PC-3 (cell line): ENCODE measurements around the gene CAPN6. TPM values are rescaled to one million over a fixed set of nuclear protein-coding genes. Genes with fewer than 3 reads are reported as not detected.

Source experiments
- ATAC-seq: fragments of 200-7000 bp; cut with Tn5 transposase; 2 replicates; pipeline ENCODE4 v1.9.1; 2020; ENCODE audit warnings: mild to moderate bottlenecking, moderate library complexity
- BruUV-seq: library from RNA; stranded (reverse); fragments of 400-500 nt; replicated peaks from 2 replicates; lab custom pipeline; 2021; lab: Mats Ljungman, UMichigan
- CTCF ChIA-PET: fragments of 300-600 bp; sonication (Branson Sonifier 250); formaldehyde crosslinking; loops from one replicate; lab custom pipeline; 2022; ENCODE audit warnings: antibody characterized with exemption; lab: Charles Lee
- POLR2A ChIA-PET: fragments of 300-600 bp; sonication (Branson Sonifier 250); formaldehyde crosslinking; loops from one replicate; lab custom pipeline; 2022; ENCODE audit warnings: antibody characterized with exemption; ENCODE audit not compliant: unreplicated experiment; lab: Charles Lee
- DNase-seq: peaks from one replicate; pipeline ENCODE4 v3.0.0-alpha.2; 2015
- H2AFZ ChIP-seq: fragments of 300-600 bp; sonication (generic); 2 replicates; pipeline ENCODE4 v1.6.0; 2016; ENCODE audit warnings: antibody characterized with exemption, low read length
- H3F3A ChIP-seq: fragments of 300-600 bp; sonication (generic); one replicate; pipeline ENCODE4 v1.6.0; 2017; ENCODE audit warnings: antibody characterized with exemption, low read length, control low read depth, mild to moderate bottlenecking; ENCODE audit not compliant: unreplicated experiment
- H3K27ac ChIP-seq: fragments of 300-600 bp; sonication (generic); 2 replicates; pipeline ENCODE4 v1.5.1; 2016; ENCODE audit warnings: mild to moderate bottlenecking, low read length
- H3K27me3 ChIP-seq: fragments of 300-600 bp; sonication (generic); 2 replicates; pipeline ENCODE4 v1.6.1; 2016; ENCODE audit warnings: low read length, mixed read lengths
- H3K36me3 ChIP-seq: fragments of 300-600 bp; sonication (generic); 2 replicates; pipeline ENCODE4 v1.6.1; 2016; ENCODE audit warnings: low read depth, mixed run types, low read length, mixed read lengths
- H3K4me1 ChIP-seq: fragments of 300-600 bp; sonication (generic); 2 replicates; pipeline ENCODE4 v1.5.1; 2016; ENCODE audit warnings: low read length; ENCODE audit not compliant: insufficient read depth
- H3K4me2 ChIP-seq: fragments of 300-600 bp; sonication (generic); 2 replicates; pipeline ENCODE4 v1.6.0; 2016; ENCODE audit warnings: low read length
- H3K4me3 ChIP-seq: fragments of 300-600 bp; sonication (generic); 2 replicates; pipeline ENCODE4 v1.5.1; 2016; ENCODE audit warnings: mild to moderate bottlenecking, low read length, mixed read lengths
- H3K79me2 ChIP-seq: fragments of 300-600 bp; sonication (generic); 2 replicates; pipeline ENCODE4 v1.6.1; 2017; ENCODE audit warnings: low read length, mixed read lengths
- H3K9ac ChIP-seq: fragments of 300-600 bp; sonication (generic); 2 replicates; pipeline ENCODE4 v1.6.0; 2016; ENCODE audit warnings: mild to moderate bottlenecking, low read length
- H3K9me2 ChIP-seq: fragments of 300-600 bp; sonication (generic); replicated peaks from 2 replicates; pipeline ENCODE4 v1.6.1; 2016; ENCODE audit warnings: mixed run types, low read length, mixed read lengths
- H3K9me3 ChIP-seq: fragments of 300-600 bp; sonication (generic); 2 replicates; pipeline ENCODE4 v1.6.1; 2016; ENCODE audit warnings: low read length, mixed read lengths
- H4K20me1 ChIP-seq: fragments of 300-600 bp; sonication (generic); 2 replicates; pipeline ENCODE4 v1.6.1; 2016; ENCODE audit warnings: low read length, mixed read lengths
- EZH2 ChIP-seq: fragments of 300-600 bp; sonication (generic); IDR thresholded peaks from one replicate; pipeline ENCODE4 v1.6.1; 2017; ENCODE audit warnings: antibody characterized with exemption, mild to moderate bottlenecking, low read length; ENCODE audit not compliant: unreplicated experiment
- EZH2phosphoT487 ChIP-seq: fragments of 300-600 bp; sonication (generic); IDR thresholded peaks from 2 replicates; pipeline ENCODE4 v1.6.1; 2018; ENCODE audit warnings: mild to moderate bottlenecking, antibody characterized with exemption, low read length, borderline replicate concordance
- intact Hi-C: fragments of 100-400 bp; cut with micrococcal nuclease; formaldehyde crosslinking; loops from 2 replicates; pipeline ENCODE4 v1.9.0; 2023
- total RNA-seq: library from RNA; depleted of rRNA; stranded (reverse); fragments of >200 nt; gene quantifications from 2 replicates; pipeline ENCODE4 v1.2.3, GENCODE V29; 2014
- TF ChIP-seq, protein P1 (sequence below): fragments of 300-600 bp; sonication (generic); conservative IDR thresholded peaks from 2 replicates; pipeline ENCODE4 v1.5.1; 2017; ENCODE audit warnings: antibody characterized with exemption, low read depth, mild to moderate bottlenecking, low read length

The CAPN6 gene
- total RNA-seq, 1 experiment from 2014 or later = not detected

DNA sequence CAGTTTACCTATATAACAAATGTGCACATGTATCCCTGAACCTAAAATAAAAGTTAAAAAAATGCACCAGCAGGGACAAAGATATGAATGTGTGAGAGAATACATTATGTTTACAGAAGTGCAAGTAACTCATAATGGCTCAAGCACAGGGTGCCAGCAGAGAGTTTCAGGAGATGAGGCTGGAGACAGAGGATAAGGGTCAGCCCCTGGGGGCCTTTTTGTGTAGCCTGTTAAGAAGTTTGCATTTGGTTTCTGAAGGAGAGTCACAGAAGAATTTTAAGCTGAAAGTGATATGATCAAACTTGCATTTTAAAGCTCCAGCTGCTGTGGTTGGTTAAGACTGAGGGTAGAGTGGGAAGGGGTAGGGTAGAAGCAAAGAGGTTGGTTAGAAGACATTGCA is 48.6 kb upstream of the CAPN6 start:
- TF ChIP-seq EZH2phosphoT487 = no peak
- TF ChIP-seq EZH2 = no peak
- TF ChIP-seq, protein P1, sequence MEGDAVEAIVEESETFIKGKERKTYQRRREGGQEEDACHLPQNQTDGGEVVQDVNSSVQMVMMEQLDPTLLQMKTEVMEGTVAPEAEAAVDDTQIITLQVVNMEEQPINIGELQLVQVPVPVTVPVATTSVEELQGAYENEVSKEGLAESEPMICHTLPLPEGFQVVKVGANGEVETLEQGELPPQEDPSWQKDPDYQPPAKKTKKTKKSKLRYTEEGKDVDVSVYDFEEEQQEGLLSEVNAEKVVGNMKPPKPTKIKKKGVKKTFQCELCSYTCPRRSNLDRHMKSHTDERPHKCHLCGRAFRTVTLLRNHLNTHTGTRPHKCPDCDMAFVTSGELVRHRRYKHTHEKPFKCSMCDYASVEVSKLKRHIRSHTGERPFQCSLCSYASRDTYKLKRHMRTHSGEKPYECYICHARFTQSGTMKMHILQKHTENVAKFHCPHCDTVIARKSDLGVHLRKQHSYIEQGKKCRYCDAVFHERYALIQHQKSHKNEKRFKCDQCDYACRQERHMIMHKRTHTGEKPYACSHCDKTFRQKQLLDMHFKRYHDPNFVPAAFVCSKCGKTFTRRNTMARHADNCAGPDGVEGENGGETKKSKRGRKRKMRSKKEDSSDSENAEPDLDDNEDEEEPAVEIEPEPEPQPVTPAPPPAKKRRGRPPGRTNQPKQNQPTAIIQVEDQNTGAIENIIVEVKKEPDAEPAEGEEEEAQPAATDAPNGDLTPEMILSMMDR = no peak
- Histone ChIP-seq H4K20me1 (no peaks in the 10 kb centered on the region), H3K4me3 (no peak overlapping the region), H3K27ac (no peak overlapping the region), H3K9me2 (no peaks in the 10 kb centered on the region), H3K79me2 (no peaks in the 10 kb centered on the region), H3K9me3 (no peaks in the 10 kb centered on the region), H3K4me2 (no peak overlapping the region), H3K4me1 (no peaks in the 10 kb centered on the region), H3K9ac (no peak overlapping the region), H2AFZ (no peak overlapping the region), H3K27me3 (no peaks in the 10 kb centered on the region), H3K36me3 (no peaks in the 10 kb centered on the region), H3F3A (no peaks in the 10 kb centered on the region)
- intact Hi-C loops = no loop called here
- ATAC-seq = no peak
- no peak for DNase-seq
- POLR2A ChIA-PET = no interaction called here
- CTCF ChIA-PET = no interaction called here
- BruUV-seq = no TSS peak

DNA sequence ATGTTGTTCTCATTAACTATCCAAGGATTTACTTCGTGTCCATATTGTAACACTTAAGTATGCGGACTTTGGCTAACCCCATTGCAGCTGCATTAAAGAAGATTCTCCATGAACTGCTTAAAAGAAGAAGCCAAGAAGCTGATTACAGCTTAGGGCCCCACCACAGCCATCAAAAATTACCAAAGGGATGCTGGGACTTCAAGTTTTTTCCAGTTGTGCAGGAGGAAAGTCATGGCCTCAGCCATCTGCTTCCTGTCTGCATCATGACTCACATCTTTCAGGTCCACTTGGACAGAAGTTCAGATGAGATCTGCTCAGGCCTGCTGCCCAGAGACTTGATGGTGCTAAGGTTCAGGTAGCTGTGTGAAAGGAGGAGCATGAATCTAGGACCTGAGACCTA is 38.8 kb upstream of the CAPN6 start:
- intact Hi-C loops = no loop called here
- ATAC-seq (no peak), DNase-seq (no peak)
- TF ChIP-seq, protein P1 = no peak
- no peak for TF ChIP-seq EZH2phosphoT487
- no peak for TF ChIP-seq EZH2
- no peaks in the 10 kb centered on the region for H3K4me1 ChIP-seq
- no peak overlapping the region for H3K4me3 ChIP-seq
- H4K20me1 ChIP-seq = no peaks in the 10 kb centered on the region
- ChIA-PET CTCF (no interaction called here), POLR2A (no interaction called here)
- H3K4me2 ChIP-seq = no peak overlapping the region
- no peaks in the 10 kb centered on the region for H3K9me3 ChIP-seq
- no peaks in the 10 kb centered on the region for H3K36me3 ChIP-seq
- H3K79me2 ChIP-seq = no peaks in the 10 kb centered on the region
- H3F3A ChIP-seq = no peaks in the 10 kb centered on the region
- no peaks in the 10 kb centered on the region for H3K9me2 ChIP-seq
- no peak overlapping the region for H2AFZ ChIP-seq
- no TSS peak for BruUV-seq
- H3K27ac ChIP-seq = no peak overlapping the region
- H3K27me3 ChIP-seq = no peaks in the 10 kb centered on the region
- H3K9ac ChIP-seq = no peak overlapping the region

DNA sequence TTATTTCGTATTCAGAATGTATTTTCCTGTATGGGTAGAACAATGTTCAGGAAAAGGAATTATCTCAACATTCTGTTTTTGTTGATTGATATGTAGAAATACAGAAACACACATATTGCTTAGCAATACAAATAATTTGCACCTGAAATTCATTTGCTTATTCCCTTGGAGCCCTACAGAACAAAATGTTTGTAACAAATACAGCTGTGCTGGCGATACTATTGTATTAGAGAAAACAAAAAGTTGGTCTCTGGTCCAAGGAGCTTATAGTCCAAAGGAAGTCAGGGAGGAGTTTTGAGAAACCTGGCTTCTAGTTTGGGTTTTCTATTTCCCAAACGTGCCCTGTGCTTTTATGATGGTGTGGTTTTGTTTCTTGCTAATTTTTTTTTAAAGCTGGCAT is 37.8 kb upstream of the CAPN6 start:
- Histone ChIP-seq H3K4me1 (no peaks in the 10 kb centered on the region), H3K4me2 (no peak overlapping the region), H2AFZ (no peak overlapping the region), H3K4me3 (no peak overlapping the region), H3K27me3 (no peaks in the 10 kb centered on the region), H3K79me2 (no peaks in the 10 kb centered on the region), H3K27ac (no peak overlapping the region), H3F3A (no peaks in the 10 kb centered on the region), H3K36me3 (no peaks in the 10 kb centered on the region), H4K20me1 (no peaks in the 10 kb centered on the region), H3K9ac (no peak overlapping the region), H3K9me2 (no peaks in the 10 kb centered on the region), H3K9me3 (no peaks in the 10 kb centered on the region)
- TF ChIP-seq, protein P1 = no peak
- no peak for TF ChIP-seq EZH2phosphoT487
- no peak for TF ChIP-seq EZH2
- ChIA-PET CTCF (no interaction called here), POLR2A (no interaction called here)
- no TSS peak for BruUV-seq
- ATAC-seq (no peak), DNase-seq (no peak)
- intact Hi-C loops = no loop called here
